ENCODE data around the gene CCDC154.

- TF ChIP-seq EP300 (IDR thresholded peaks at IDR 0.05) (no peak), POLR2A (IDR thresholded peaks at IDR 0.05) (no peak), POLR2AphosphoS5 (IDR thresholded peaks at IDR 0.05) (no peak)
- TF ChIP-seq, protein P1, sequence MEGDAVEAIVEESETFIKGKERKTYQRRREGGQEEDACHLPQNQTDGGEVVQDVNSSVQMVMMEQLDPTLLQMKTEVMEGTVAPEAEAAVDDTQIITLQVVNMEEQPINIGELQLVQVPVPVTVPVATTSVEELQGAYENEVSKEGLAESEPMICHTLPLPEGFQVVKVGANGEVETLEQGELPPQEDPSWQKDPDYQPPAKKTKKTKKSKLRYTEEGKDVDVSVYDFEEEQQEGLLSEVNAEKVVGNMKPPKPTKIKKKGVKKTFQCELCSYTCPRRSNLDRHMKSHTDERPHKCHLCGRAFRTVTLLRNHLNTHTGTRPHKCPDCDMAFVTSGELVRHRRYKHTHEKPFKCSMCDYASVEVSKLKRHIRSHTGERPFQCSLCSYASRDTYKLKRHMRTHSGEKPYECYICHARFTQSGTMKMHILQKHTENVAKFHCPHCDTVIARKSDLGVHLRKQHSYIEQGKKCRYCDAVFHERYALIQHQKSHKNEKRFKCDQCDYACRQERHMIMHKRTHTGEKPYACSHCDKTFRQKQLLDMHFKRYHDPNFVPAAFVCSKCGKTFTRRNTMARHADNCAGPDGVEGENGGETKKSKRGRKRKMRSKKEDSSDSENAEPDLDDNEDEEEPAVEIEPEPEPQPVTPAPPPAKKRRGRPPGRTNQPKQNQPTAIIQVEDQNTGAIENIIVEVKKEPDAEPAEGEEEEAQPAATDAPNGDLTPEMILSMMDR (IDR thresholded peaks at IDR 0.05) = peak; percentile 3 to 51
Measured at GRCh38 chr16:1428511-1428910, 15.8 kb downstream of the CCDC154 start.

Measured in suprapubic skin (tissue), 4 donors.